ENCODE measurements around the gene RANBP17.

GRCh38 chr5:170874017-170874416 is 12.2 kb downstream of the RANBP17 start:
- TF ChIP-seq ZSCAN18 (tag by site-specific recombination; IDR thresholded peaks at IDR 0.05) (no peak), ZNF513 (tag by site-specific recombination; IDR thresholded peaks at IDR 0.05) (no peak), ZNF239 (tag by site-specific recombination; IDR thresholded peaks at IDR 0.05) (no peak), ZNF274 (IDR thresholded peaks at IDR 0.05; ENCODE audit: low read length) (no peak), ZNF274 (tag by site-specific recombination; IDR thresholded peaks at IDR 0.05; ENCODE audit: borderline replicate concordance) (no peak), ZNF114 (tag by site-specific recombination; IDR thresholded peaks at IDR 0.05) (no peak), ZNF624 (tag by site-specific recombination; IDR thresholded peaks at IDR 0.05) (no peak), TCF7L2 (IDR thresholded peaks at IDR 0.05; ENCODE audit: borderline replicate concordance, low read depth, low read length) (no peak), ZNF747 (tag by site-specific recombination; IDR thresholded peaks at IDR 0.05) (no peak), PATZ1 (tag by site-specific recombination; IDR thresholded peaks at IDR 0.05) (no peak), BCL11A (tag by site-specific recombination; IDR thresholded peaks at IDR 0.05; ENCODE audit: low read depth) (no peak), ZNF423 (tag by site-specific recombination; IDR thresholded peaks at IDR 0.05) (no peak), TSHZ1 (tag by site-specific recombination; IDR thresholded peaks at IDR 0.05; ENCODE audit: borderline replicate concordance) (no peak)
- TF ChIP-seq, protein P1, sequence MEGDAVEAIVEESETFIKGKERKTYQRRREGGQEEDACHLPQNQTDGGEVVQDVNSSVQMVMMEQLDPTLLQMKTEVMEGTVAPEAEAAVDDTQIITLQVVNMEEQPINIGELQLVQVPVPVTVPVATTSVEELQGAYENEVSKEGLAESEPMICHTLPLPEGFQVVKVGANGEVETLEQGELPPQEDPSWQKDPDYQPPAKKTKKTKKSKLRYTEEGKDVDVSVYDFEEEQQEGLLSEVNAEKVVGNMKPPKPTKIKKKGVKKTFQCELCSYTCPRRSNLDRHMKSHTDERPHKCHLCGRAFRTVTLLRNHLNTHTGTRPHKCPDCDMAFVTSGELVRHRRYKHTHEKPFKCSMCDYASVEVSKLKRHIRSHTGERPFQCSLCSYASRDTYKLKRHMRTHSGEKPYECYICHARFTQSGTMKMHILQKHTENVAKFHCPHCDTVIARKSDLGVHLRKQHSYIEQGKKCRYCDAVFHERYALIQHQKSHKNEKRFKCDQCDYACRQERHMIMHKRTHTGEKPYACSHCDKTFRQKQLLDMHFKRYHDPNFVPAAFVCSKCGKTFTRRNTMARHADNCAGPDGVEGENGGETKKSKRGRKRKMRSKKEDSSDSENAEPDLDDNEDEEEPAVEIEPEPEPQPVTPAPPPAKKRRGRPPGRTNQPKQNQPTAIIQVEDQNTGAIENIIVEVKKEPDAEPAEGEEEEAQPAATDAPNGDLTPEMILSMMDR (tag by site-specific recombination; IDR thresholded peaks at IDR 0.05), result no peak
